ENCODE measurements around the gene TPD52L1.

- no peak for TF ChIP-seq CTCF (IDR thresholded peaks at IDR 0.05 in 8 of 11, conservative IDR thresholded peaks at IDR 0.05 in 3 of 11)
- no peak for TF ChIP-seq POLR2A (IDR thresholded peaks at IDR 0.05)
Measured at GRCh38 chr6:125166711-125167110, 13.1 kb downstream of the TPD52L1 start.
